OCI-LY1 (cell line): ENCODE data around the gene GALNT17.

Source experiments
- H2AFZ ChIP-seq: fragments of 200-600 bp; sonication (generic), shearing (Covaris generic); 2 replicates; pipeline ENCODE4 v1.6.0; 2014; ENCODE audit warnings: antibody characterized with exemption, mild to moderate bottlenecking, low read length
- H3F3A ChIP-seq: fragments of 200-600 bp; sonication (generic), shearing (Covaris generic); 2 replicates; pipeline ENCODE4 v1.6.0; 2014; ENCODE audit warnings: mild to moderate bottlenecking, antibody characterized with exemption, low read length, moderate library complexity; ENCODE audit not compliant: insufficient read depth
- H3K27ac ChIP-seq: fragments of 200-600 bp; sonication (generic); 2 replicates; pipeline ENCODE4 v1.5.1; 2014; ENCODE audit warnings: low read length, mixed run types, mild to moderate bottlenecking, low read depth; ENCODE audit not compliant: poor library complexity, severe bottlenecking
- H3K27me3 ChIP-seq: fragments of 200-600 bp; sonication (generic); 2 replicates; pipeline ENCODE4 v1.6.0; 2014; ENCODE audit warnings: antibody characterized with exemption, mild to moderate bottlenecking, low read length, moderate library complexity; ENCODE audit not compliant: insufficient read depth
- H3K36me3 ChIP-seq: fragments of 200-600 bp; sonication (generic); 2 replicates; pipeline ENCODE4 v1.6.1; 2014; ENCODE audit warnings: mild to moderate bottlenecking, antibody characterized with exemption, low read length, moderate library complexity, mixed read lengths; ENCODE audit not compliant: insufficient read depth
- H3K4me1 ChIP-seq: fragments of 200-600 bp; sonication (generic); 2 replicates; pipeline ENCODE4 v1.5.1; 2014; ENCODE audit warnings: mild to moderate bottlenecking, low read length, moderate library complexity; ENCODE audit not compliant: insufficient read depth, severe bottlenecking
- H3K4me2 ChIP-seq: fragments of 200-600 bp; sonication (generic), shearing (Covaris generic); 2 replicates; pipeline ENCODE4 v1.6.1; 2014; ENCODE audit warnings: low read length
- H3K4me3 ChIP-seq: fragments of 200-600 bp; sonication (generic); 2 replicates; pipeline ENCODE4 v1.5.1; 2014; ENCODE audit warnings: low read length, low read depth, mild to moderate bottlenecking, mixed read lengths; ENCODE audit not compliant: poor library complexity, severe bottlenecking
- H3K79me2 ChIP-seq: fragments of 200-600 bp; shearing (Covaris generic); 2 replicates; pipeline ENCODE4 v1.6.1; 2016; ENCODE audit warnings: mixed run types, low read length, mixed read lengths; ENCODE audit not compliant: insufficient read depth
- H3K9ac ChIP-seq: fragments of 200-600 bp; sonication (generic), shearing (Covaris generic); 2 replicates; pipeline ENCODE4 v1.6.1; 2014; ENCODE audit warnings: mild to moderate bottlenecking, low read length, mixed read lengths
- H3K9me2 ChIP-seq: fragments of 200-600 bp; sonication (generic), shearing (Covaris generic); 2 replicates; pipeline ENCODE4 v1.6.1; 2014; ENCODE audit warnings: low read depth, mild to moderate bottlenecking, low read length, mixed read lengths
- H3K9me3 ChIP-seq: fragments of 200-600 bp; shearing (Covaris generic); 2 replicates; pipeline ENCODE4 v1.6.1; 2014; ENCODE audit warnings: low read length, mixed read lengths
- H4K20me1 ChIP-seq: fragments of 200-600 bp; sonication (generic), shearing (Covaris generic); 2 replicates; pipeline ENCODE4 v1.6.0; 2016; ENCODE audit warnings: mild to moderate bottlenecking, low read length; ENCODE audit not compliant: insufficient read depth
- CTCF ChIP-seq: fragments of 200-600 bp; sonication (generic), shearing (Covaris generic); IDR thresholded peaks from 2 replicates; pipeline ENCODE4 v1.5.1; 2017; ENCODE audit warnings: mild to moderate bottlenecking, antibody characterized with exemption, low read length, moderate library complexity, mixed read lengths
- EZH2 ChIP-seq: fragments of 200-600 bp; sonication (generic), shearing (Covaris generic); IDR thresholded peaks from 2 replicates; pipeline ENCODE4 v1.8.0; 2017; ENCODE audit warnings: borderline replicate concordance, mixed run types, mild to moderate bottlenecking, antibody characterized with exemption, low read length, moderate library complexity, mixed read lengths

The GALNT17 gene

DNA sequence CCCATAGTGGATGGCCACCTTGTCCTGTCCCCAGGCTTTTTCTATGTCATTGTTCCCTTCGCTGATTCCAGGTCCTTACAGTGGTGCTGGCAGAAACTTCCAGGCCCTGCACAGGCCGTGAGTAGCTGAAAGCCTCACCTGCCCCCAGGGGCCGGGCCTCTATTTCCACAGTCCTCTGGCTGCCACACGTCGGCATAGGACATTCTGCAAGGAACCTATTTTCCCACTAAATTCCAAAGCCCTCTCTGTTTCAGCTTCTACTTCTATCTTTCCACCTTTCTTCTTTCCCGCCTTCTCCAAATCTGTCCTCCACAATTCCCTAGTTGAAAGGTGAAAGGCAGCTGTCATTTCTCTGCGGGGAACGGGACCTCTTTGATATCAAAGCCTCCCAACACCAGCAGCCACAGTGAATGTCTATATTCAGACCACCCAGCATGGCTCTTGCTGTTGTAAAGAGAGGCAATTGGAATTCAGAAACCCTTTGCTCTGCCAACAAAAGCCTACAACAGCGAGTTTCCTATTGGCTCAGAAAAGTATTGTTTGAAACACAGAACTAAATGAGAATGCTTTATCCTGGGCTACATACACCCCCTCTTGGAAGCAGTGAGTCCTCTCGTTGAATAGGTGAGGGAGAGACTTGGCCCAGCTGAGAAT lies 607.7 kb downstream of the GALNT17 start:
- Histone ChIP-seq H3K79me2 (no peaks in the 10 kb centered on the region), H3K27me3 (peaks cover 9% of the 10 kb centered on the region; the same call in 1 of the 2 replicates), H2AFZ (no peak overlapping the region), H3K36me3 (no peaks in the 10 kb centered on the region), H3K4me1 (no peaks in the 10 kb centered on the region), H3K9me3 (no peaks in the 10 kb centered on the region), H4K20me1 (no peaks in the 10 kb centered on the region), H3F3A (no peaks in the 10 kb centered on the region), H3K9me2 (no peaks in the 10 kb centered on the region), H3K4me2 (no peak overlapping the region), H3K9ac (no peak overlapping the region), H3K27ac (no peak overlapping the region), H3K4me3 (no peak overlapping the region)
- no peak for TF ChIP-seq CTCF
- TF ChIP-seq EZH2, result no peak

DNA sequence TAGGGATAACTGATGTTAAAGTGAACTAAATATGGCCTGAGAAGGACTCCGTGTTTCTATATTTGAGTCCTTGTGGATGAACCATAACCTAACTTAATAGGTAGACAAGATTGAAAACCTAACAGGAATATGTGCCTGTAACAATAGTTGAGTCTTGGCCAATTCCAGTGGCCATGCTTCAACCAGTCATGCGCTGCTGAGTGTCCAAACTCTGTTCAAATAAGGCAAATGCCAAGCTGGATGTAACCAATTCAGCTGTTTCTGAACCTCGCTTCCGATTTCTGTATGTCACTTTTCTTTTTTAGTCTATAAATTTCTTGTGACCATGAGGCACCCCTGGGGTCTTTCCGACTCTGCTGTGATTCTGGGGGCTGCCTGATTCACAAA lies 608.2 kb downstream of the GALNT17 start:
- no peak overlapping the region for H2AFZ ChIP-seq

DNA sequence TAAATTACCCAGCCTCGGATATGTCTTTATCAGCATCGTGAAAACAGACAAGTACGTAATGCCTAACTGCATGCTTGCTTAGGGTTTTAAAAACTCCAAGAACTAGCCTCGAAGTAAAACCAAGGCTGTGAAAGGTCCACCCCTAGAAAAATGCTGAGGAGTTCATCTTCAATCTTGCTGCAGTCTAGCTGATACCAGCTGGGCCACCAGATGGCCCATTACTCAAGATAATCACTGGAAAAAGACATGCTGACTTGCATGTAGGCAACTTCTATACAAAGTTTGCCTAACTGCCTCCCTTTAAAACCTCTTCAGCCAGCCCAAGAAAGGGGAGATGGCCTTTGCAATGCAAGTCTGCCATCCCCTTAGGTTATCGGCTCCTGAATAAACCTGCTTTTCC lies 614.1 kb downstream of the GALNT17 start:
- Histone ChIP-seq H3K79me2 (no peaks in the 10 kb centered on the region), H3K9me3 (no peaks in the 10 kb centered on the region), H3K27ac (no peak overlapping the region), H4K20me1 (no peaks in the 10 kb centered on the region), H3K9ac (no peak overlapping the region), H3K4me3 (no peak overlapping the region), H3K36me3 (no peaks in the 10 kb centered on the region), H3K9me2 (no peaks in the 10 kb centered on the region), H3K27me3 (peaks cover 3% of the 10 kb centered on the region; the same call in 1 of the 2 replicates), H3K4me2 (no peak overlapping the region), H3K4me1 (no peaks in the 10 kb centered on the region), H3F3A (no peaks in the 10 kb centered on the region), H2AFZ (no peak overlapping the region)
- TF ChIP-seq EZH2 (no peak), CTCF (no peak; the same call in 1 of the 2 replicates)

More for the DNA sequence above, 608.2 kb downstream of the GALNT17 start:
- Histone ChIP-seq H3K9ac (no peak overlapping the region), H3K27me3 (peaks cover 9% of the 10 kb centered on the region; the same call in 1 of the 2 replicates), H3F3A (no peaks in the 10 kb centered on the region), H3K4me1 (no peaks in the 10 kb centered on the region), H3K4me2 (no peak overlapping the region), H3K9me3 (no peaks in the 10 kb centered on the region), H4K20me1 (no peaks in the 10 kb centered on the region), H3K79me2 (no peaks in the 10 kb centered on the region), H3K27ac (no peak overlapping the region), H3K9me2 (no peaks in the 10 kb centered on the region), H3K4me3 (no peak overlapping the region), H3K36me3 (no peaks in the 10 kb centered on the region)
- TF ChIP-seq CTCF (no peak), EZH2 (no peak)
